Fibroblast of gingiva (primary cell): Measurements from ENCODE around the gene MUSK.
A peak's percentile ranks its signal among the peaks of the same experiment; 100 is the strongest.
"Not testable (repeated sequence)": the region's sequence is repeated elsewhere in the genome, so short reads cannot be mapped to it uniquely, and the experiment has no call there.

Source experiments
- DNase-seq: peaks from one replicate; pipeline ENCODE4 v3.0.0-alpha.2; 2011; ENCODE audit warnings: low read depth

MUSK gene

GRCh38 chr9:110762783-110763182 lies 94.2 kb downstream of the MUSK start:
- DNase-seq: no peak

- DNase-seq: no peak
These were observed 95.0 kb downstream of the MUSK start for GRCh38 chr9:110763568-110763967.

DNA sequence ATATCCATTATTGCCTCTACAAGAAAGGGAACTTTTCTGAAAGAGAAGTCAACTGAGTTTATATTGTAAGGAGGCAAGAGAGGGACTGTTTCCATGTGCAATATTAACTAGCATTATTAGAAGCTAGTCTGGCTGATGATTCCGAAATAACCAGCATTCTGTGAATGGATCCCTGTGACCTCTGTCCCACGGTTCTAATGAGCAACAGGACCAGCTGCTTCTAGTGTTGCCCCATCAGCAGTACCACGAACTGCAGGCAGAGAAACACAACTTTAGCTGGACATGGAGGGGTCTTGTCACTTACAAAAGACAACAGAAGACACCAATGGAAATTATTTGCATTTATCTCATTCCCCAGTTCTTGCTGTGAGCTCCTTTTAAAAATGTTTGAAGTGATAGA lies 95.4 kb downstream of the MUSK start:
- DNase-seq: no peak

- no peak for DNase-seq
These were observed 97.3 kb downstream of the MUSK start for GRCh38 chr9:110765926-110766325.

DNA sequence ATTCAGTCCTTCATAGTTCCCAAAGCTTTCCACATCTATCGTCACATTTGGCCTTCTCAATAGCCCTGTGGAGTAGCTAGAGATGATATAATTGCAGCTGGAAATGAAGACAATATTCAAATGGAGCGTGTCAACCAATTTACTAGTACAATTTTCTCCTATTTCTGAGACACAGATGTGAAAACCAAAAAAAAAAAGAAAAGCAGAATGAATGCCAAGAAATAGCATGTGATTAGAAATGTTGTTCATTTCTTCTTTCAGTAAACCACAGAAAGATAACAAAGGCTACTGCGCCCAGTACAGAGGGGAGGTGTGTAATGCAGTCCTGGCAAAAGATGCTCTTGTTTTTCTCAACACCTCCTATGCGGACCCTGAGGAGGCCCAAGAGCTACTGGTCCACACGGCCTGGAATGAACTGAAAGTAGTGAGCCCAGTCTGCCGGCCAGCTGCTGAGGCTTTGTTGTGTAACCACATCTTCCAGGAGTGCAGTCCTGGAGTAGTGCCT lies 99.0 kb downstream of the MUSK start:
- peak; percentile 73 for DNase-seq

DNA sequence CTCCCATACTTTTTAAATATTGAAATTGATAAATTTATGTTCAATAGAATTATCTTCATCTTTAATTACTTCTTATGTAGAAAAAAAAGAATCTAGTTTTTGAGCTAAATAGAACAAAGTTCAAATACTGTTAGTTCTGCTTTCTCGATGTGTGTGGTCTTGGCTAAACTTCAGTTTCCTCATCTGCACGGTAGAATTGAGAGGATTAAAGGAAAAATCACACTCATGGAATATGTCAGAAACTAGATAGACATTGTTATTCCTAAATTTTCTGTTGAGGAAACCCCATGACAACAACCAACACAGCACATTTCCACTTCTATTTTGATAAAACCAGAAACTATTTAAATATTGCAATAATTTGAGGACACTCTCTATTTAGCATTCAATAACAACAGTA lies 100.3 kb downstream of the MUSK start:
- no peak for DNase-seq

GRCh38 chr9:110769667-110770066 lies 101.1 kb downstream of the MUSK start:
- no peak for DNase-seq

DNA sequence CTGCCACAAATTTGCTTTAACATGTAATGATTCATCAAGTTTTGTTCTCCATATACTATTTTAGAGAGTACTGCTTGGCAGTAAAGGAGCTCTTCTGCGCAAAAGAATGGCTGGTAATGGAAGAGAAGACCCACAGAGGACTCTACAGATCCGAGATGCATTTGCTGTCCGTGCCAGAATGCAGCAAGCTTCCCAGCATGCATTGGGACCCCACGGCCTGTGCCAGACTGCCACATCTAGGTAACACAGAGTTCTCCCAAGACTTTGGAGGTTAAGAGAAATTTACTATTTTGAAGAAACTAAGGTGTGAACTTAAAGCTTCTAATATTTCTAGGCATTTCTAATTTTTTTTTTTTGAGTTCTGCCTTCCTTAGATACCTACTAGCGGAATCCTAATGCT lies 107.1 kb downstream of the MUSK start:
- no peak for DNase-seq

DNA sequence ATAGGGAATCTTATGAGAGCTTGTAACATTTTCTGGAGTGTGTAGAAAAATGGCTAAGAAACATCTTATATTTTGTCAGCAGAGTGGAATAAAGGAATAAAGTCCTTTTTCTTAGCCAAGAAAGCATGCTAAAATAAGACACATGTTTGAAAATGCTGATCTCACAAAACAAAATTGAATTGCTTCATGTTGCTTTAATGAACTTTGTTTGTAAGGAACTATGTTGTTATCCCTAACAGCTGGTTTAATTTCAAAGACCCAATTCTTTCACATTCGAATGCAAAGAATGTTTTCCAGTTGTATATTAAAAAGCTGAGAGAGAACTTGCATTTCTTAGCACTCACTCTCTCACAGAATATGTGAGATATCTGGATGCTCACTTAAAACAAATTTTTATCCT lies 107.6 kb downstream of the MUSK start:
- DNase-seq: peak; percentile 56

DNA sequence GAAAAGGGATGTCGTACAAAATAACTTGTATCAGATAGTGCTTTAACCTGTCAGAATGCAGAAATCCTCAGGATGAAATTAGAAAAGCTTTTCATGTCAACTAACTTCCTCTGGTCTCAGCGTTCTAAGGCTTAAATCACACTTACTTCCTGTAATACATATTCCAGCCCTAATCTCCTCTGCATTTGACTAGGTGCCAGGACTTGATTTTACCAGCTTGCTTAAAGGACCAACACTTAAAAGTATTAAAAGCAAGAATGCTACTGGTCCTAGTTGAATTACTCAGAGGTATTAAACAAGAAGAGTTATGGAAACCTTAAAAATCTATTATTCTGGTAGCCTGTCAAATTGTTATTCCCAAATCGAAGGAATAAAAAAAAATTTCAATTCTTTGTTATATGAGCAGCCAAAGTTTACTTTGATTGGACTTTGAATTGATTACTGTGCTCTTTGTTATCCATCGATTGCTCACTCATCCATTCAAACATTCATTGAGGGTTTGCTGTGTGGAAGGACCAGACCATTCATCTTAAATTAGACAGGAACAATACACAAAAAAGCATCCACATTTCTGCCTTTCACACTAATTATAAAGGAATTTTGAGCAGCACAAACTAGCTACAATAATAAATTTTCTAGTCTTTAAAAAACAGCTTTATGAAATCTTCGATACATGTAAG lies 108.7 kb downstream of the MUSK start:
- no peak for DNase-seq

GRCh38 chr9:110777876-110778215 lies 109.3 kb downstream of the MUSK start:
- no peak for DNase-seq

DNA sequence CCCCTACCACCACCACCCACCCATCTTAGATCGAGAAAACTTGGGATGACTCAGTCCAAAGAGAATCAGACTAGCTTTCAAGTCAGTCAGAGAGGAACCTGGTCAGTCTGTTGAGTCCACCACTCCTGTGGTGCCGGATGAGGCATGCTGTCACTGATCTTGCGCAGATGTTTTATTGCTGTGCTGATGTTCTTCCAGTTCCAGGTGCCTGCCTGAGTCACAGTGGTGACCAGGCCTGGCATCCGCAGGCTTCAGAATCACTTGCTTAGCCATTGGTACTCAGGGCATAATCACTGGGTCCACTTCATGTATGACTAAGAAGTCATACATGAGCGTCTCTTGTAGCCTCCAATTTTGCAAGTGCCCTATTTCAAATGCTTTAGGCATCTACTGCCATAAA lies 114.1 kb downstream of the MUSK start:
- DNase-seq: no peak

GRCh38 chr9:110784309-110784708 lies 115.7 kb downstream of the MUSK start:
- no peak for DNase-seq

GRCh38 chr9:110785166-110785565 lies 116.6 kb downstream of the MUSK start:
- no peak for DNase-seq

GRCh38 chr9:110788396-110788795 lies 119.8 kb downstream of the MUSK start:
- DNase-seq: not testable (repeated sequence)

- DNase-seq: no peak
These were observed 120.3 kb downstream of the MUSK start for GRCh38 chr9:110788871-110789270.

GRCh38 chr9:110797611-110798010 lies 129.0 kb downstream of the MUSK start:
- peak; percentile 76 for DNase-seq

- DNase-seq: peak; percentile 64
These were observed 130.8 kb downstream of the MUSK start for GRCh38 chr9:110799396-110799795.

- DNase-seq: peak; percentile 47
These were observed 132.8 kb downstream of the MUSK start for GRCh38 chr9:110801426-110801825.

DNA sequence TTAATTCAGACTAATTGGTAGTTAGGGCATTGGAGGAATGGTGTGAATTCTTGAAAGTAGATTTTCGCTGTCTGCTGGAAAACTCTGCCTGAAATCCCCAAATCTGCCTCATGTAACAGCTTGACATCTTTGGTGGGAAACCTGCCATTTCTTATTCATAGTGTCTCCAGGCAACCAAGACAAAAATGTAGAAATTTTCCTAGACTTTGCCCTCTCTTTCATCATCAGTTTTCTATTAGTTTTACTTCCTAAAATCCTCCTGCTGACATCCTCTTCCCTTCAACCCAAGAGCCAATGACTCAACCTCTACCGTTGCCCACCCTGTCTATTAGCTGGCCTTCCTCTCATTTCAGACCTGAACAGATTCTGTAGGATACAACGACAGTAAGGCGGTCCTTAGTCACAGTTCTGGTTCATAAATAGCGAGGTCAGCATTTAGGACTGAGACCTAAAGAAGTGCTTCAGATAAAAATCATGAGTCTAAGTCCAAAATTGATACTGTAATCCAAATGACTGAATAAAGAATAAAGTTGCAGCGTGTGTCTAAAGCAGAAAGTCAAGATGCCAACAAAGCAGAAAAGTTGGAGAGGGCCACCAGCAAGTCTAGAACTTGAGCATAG lies 133.9 kb downstream of the MUSK start:
- DNase-seq: peak; percentile 87

- no peak for DNase-seq
These were observed 139.5 kb downstream of the MUSK start for GRCh38 chr9:110807956-110808598.

DNA sequence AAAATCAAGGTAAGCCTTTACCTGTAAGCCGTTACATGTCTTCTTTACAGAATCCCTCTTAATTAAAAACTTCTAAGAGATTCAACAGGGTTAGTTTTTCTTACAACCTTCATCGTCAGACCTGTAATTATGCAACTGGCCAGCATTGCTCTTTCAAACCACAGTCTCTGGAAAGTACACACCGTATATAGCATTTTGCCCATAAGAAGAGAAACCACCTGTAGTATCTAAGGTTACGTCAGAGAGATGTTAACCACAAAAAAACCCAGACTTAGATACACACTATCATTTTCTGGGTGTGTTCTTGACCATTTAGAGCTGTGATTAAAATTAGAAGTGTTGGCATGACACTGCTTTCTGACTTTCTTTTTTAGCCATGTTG lies 140.0 kb downstream of the MUSK start:
- DNase-seq: no peak

DNA sequence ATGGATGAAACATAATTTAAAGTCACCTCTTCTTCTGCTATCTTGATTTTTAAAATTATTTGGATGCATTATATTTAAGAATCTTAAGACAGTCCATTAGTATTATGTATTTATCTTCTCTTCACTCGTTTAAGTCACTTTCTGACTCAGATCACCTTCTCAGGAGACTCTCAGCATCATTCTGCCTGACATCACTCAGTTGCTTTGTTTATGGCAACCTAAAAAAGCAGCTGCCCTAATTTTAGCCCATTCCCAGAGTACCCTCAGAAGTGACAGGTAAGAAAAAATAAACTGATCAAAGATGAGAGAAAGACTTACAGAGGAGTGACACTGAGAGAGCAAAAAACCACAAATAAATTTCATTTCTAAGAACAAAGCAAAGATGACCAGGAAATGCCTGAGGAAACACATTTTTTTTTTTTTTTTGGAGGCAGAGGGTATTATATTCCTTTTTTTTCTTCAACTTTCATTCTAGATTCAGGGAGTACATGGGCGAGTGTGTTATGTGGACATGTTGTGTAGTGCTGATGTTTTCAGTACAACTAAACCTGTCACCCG lies 140.5 kb downstream of the MUSK start:
- no peak for DNase-seq
